ENCODE measurements around the gene SERGEF.

DNA sequence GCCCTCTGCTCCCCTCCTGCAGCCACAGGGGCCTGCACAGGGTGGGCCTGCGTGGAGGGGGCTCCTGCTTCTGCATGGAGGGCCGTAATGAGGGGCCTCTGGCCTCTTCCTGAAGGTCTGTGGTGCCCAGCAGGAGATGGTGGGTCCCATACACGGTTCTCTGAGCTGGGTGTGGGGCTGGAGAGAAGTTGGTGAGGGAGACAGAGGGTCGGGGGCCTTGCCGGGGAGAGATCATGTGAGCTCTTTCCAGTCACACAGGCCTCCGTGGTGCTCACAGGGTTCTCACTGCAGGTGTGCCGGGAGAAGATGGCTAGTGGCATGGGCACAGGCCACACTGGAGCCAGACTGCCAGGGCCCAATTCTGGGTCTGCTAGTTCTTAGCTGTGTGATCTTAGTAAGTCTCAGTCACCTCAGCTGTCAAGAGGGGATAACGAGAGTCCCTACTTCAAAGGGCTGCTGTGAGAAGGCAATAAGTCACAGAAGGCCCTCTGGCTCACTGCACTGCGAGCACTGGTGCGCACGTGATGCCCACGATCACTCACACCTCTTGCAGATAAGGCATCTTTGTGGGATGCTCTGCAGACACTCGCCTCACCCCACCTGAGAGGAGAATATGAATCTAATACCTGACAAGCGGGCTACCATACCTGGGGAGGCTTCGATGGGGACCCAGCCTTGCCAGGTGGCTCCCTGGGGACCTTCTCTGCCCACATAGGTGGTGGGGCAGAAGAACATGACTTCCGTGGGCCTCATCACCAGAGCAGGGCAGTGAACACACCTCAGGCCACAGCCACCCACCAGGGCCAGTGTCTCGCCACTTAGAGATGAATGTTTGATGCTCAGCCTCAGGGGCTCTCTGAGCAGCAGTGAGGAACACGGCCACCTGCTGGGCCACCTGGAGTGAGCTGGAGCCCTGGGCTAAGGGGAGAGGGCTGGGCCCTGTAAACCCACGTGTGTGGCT, 263.8 kb downstream of the SERGEF start:
- no peak for TF ChIP-seq POLR2A (IDR thresholded peaks at IDR 0.05)
- TF ChIP-seq, protein P1, sequence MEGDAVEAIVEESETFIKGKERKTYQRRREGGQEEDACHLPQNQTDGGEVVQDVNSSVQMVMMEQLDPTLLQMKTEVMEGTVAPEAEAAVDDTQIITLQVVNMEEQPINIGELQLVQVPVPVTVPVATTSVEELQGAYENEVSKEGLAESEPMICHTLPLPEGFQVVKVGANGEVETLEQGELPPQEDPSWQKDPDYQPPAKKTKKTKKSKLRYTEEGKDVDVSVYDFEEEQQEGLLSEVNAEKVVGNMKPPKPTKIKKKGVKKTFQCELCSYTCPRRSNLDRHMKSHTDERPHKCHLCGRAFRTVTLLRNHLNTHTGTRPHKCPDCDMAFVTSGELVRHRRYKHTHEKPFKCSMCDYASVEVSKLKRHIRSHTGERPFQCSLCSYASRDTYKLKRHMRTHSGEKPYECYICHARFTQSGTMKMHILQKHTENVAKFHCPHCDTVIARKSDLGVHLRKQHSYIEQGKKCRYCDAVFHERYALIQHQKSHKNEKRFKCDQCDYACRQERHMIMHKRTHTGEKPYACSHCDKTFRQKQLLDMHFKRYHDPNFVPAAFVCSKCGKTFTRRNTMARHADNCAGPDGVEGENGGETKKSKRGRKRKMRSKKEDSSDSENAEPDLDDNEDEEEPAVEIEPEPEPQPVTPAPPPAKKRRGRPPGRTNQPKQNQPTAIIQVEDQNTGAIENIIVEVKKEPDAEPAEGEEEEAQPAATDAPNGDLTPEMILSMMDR (IDR thresholded peaks at IDR 0.05) = no peak
